Astrocyte of the hippocampus (primary cell): Measurements from ENCODE around the gene CPPED1.
"Not testable (repeated sequence)": the region's sequence is repeated elsewhere in the genome, so short reads cannot be mapped to it uniquely, and the experiment has no call there.

Experiments
- DNase-seq: peaks from one replicate; pipeline ENCODE4 v3.0.0; 2011; ENCODE audit warnings: low read depth, low spot score

The CPPED1 gene

GRCh38 chr16:12802048-12802447 lies 1.6 kb downstream of the CPPED1 start:
- no peak for DNase-seq

DNA sequence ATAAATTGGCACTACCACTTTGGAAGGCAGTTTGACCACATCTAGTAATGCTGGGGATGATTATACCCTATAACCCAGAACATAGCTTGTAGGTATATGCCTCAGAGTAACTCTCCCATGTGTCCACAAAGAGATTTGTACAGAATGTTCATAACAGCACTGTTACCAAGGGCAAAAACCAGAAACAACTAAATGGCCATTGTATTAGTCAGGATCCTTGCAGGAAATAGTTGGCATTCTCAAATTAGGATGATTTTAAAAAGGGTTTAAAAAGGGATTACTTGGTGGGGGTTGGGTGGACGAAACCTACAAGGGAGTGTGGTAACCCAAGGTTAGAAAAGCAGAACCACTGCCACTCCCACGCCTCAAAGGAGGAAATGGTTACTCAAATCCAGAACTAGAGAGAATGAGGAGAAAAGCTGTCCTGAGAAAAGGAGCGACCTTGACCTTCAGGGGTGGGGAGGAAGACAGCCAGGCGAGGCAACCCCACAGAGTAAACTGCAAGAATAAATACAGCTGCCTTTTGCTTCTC lies 2.1 kb downstream of the CPPED1 start:
- peak; percentile 74 for DNase-seq

DNA sequence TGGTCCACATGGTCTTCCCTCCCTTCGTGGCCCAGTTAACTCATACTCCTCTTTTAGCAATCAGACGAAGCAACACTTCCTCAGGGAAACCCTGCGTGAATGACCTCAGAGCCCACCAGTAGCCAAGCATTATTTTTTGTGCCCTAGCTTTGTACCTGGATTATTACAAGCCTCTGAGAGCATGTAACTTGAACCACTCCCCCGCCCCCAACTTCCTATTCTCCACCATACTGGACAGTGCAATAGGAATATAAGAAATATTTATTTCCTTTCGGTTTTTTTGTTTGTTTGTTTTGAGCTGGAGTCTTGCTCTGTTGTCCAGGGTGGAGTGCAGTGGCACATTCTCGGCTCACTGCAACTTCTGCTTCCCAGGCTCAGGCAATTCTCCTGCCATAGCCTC lies 2.9 kb downstream of the CPPED1 start:
- DNase-seq: no peak

DNA sequence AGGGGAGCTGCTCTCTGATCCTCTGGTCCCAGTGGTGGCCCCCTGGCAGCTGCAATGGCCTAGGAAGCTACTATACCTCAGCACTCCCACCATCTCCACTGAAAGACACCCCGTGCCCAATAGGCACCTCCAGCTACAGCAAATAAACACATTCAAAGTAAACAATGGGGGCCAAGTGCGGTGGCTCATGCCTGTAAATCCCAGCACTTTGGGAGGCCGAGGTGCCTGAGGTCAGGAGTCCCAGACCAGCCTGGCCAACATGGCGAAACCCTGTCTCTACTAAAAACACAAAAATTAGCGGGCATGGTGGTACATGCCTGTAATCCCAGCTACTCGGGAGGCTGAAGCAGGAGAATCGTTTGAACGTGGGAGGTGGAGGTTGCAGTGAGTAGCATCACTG lies 3.7 kb downstream of the CPPED1 start:
- not testable (repeated sequence) for DNase-seq

- no peak for DNase-seq
Observed at GRCh38 chr16:12798846-12799245, 4.8 kb downstream of the CPPED1 start.

DNA sequence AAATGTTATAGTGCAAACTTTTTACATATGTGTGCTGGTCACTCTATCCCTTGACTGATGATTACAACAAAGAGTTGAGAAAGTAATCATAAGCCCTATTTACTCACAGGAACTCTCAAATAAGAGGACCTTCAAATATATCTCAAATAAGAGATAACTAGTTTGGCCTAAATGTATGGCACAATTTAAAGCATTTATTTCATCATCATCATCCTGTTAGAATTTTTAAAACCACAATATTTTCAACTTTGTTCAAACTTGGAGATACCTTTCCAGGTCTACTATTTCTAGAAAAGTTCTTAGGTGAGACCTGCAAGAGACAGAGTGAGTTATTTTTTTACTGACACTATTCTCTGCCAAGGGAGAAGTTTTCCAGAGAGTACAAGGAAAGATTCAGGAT lies 5.5 kb downstream of the CPPED1 start:
- no peak for DNase-seq

GRCh38 chr16:12796498-12796897 lies 7.2 kb downstream of the CPPED1 start:
- DNase-seq: peak; percentile 3

DNA sequence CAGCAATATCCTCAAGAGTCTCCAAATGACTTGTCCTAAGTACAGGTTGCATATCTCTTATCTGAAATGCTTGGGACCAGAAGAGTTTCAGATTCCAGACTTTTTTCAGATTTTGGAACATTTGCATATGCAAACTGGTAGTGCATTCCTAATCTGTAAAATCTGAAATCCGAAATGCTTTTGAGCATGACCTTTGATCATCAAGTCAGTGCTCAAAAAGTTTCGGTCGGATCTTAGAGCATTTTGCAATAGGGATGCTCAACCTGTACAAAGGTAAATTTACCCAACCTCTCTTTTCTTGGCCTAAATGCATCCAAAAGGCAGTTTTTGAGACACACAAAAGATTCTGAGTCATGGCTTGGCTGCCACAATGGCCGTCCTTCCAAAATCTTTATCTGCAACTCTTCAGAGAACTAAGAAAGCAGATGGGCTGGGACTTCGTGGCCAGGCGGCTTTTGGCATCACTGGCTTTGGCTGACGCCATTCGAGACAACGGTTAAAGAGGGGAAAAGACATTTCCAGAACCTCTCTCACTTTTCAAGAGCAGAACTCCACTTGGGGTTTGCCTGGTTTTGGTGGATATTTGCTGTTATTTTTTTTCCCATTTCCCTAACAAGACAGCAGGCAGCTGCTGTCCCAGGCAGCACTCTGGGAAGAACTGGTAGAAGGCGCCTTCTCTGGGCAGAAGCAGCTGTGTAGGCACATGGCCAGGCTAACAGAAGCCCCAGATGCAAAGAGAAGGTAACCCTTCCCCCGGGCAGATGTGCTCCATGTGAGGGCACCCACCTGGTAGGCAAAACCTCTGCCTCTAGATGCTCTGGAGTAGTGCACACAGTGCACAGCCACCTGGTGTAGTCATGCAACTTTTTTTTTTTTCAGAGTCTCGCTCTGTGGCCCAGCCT lies 8.9 kb downstream of the CPPED1 start:
- DNase-seq: no peak

DNA sequence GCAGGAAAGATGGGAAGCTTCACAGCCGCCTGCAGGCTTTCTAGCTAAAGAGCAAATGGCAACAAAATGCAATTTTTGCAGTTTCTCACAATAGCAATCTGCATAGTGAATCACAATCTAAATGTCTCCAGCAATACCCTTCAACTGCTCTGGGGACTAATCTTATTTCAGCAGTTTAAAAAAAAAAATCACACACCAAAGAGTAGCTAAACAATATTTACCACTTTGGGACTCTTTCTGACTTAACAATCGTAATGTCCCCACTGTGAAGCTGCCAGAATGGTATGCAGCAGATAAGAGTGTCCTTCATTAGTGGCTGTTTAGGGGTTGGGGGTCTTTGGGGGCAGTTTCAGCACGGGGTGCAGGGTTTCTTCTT lies 9.8 kb downstream of the CPPED1 start:
- no peak for DNase-seq

GRCh38 chr16:12793120-12793864 lies 10.4 kb downstream of the CPPED1 start:
- DNase-seq: no peak

DNA sequence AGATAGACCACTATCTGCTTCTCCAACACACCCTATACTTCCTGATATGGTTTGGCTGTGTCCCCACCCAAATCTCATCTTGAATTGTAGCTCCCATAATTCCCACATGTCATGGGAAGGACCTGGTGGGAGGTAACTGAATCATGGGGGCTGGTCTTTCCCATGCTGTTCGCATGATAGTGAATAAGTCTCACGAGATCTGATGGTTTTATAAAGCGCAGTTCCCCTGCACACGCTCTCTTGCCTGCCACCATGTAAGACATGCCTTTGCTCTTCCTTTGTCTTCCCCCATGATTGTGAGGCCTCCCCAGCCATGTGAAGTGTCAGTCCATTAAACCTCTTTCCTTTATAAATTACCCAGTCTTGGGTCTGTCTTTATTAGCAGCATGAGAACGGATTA lies 11.2 kb downstream of the CPPED1 start:
- DNase-seq: not testable (repeated sequence)

- DNase-seq: no peak
Observed at GRCh38 chr16:12791340-12791739, 12.3 kb downstream of the CPPED1 start.

DNA sequence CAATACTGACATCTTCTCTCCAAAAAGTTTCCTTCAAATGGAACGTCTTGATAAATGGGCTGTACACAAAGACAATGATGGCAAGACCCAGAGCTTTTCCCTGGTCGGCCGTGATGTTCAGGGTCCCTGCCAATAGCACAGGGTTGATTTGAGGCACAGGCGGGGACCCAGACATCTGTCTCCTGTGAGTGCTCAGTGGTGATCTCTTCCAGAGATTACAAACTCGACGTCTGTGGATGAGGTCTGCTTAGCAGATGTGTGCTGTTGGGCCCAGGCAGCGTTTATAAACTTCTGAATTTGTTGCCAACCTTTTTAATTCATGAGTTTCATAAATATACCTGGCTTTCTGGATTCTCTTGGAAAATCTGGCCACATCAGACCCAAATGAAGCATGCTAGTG lies 14.9 kb downstream of the CPPED1 start:
- DNase-seq: no peak

GRCh38 chr16:12786081-12786480 lies 17.6 kb downstream of the CPPED1 start:
- no peak for DNase-seq

GRCh38 chr16:12784076-12784475 lies 19.6 kb downstream of the CPPED1 start:
- no peak for DNase-seq

DNA sequence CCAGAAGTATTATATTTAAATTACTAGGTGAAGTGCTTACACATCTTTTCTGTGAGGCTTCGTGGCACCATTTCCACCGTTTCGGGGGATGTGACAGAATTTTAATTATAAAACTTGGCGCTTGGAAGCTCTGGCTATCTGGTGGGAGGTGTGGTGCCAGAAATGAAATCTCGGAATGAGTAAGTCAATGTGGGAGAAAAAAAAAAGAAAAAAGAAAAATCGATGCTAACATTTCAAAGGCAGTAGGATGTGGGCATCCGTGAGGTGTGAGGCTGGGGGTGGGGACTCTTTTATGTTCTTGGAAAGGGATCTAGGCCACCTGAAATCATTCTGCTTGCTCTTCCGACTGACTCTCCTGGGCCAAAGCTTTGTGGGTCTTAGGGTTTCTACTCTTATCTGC lies 21.9 kb downstream of the CPPED1 start:
- DNase-seq: no peak

GRCh38 chr16:12780467-12780866 lies 23.2 kb downstream of the CPPED1 start:
- DNase-seq: no peak

DNA sequence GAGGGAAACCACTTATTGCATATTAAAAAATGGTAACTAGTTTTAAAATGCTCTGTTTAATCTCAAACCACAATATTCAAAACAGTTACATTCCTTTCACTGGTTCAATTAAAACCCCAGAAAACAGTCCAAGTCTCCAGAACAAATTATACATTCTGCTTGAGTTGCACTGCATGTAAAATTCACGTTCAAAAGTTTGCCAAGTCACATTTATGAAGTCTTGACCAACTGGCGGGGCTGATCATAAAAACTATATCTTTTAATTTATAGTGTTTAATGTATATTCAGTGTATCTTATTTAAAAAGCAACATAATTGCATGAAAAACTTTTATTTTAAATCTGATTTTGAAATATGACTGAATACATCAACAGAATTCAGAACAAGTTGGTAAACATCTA lies 25.0 kb downstream of the CPPED1 start:
- DNase-seq: no peak

DNA sequence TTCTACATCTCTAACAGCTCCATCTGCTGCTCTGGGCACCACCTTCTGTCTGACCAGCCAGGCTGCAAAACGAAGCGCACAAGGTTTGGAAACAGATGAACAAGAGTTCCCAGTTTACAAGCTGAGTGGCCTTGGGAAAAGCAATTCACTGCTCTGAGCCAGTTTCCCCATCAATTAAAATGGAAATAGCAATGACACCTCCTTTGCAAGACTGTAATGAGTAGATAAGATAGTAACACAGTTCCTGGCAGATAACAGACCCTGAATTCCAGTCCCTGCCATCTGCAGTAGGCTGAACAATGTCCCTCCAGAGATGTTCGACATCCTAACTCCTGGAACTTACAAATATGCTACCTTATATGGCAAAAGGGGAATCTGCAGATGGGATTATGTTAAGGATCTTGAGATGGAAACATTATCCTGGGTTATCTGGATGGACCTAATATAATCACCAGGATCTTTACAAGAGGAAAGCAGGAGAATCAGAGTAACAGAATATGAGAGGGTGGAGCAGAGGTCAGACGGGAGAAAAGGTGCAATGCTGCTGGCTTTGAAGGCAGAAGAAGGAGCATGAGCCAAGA lies 27.9 kb downstream of the CPPED1 start:
- DNase-seq: no peak

DNA sequence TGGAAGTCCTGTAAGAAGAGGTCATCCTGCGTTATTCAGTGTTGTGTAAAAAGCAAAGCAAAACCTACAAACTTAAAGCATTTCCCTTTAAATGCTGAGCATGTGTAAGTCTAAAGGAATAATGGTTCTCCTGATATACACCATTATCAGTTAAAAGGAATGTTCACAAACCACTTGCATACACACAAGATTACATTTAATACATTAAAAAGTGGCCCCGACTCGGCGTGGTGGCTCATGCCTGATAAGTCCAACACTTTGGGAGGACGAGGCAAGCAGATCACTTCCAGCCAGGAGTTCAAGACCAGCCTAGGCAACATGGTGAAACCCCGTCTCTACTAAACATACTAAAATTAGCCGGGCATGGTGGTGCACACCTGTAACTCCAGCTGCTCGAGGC lies 30.5 kb downstream of the CPPED1 start:
- DNase-seq: no peak

- DNase-seq: peak; percentile 20
Observed at GRCh38 chr16:12771341-12771798, 32.3 kb downstream of the CPPED1 start.

DNA sequence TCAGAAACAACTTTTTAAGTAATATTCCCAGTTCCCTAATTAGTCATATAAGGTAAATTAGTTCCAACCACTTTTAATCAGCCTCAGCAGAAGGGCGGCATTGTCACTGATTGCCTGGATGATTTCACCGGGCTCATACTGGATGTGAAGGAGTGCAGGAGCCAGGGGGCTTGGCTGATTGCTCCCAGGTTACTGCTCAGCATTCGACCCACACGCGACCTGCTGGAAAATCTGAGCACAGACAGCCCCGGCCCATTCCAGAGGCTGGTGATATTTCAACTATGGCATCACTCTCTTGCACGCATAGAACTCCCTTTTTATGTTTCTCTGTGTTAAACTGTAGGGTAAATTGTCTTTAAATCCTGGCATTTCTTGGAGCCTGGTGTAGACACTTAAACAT lies 34.2 kb downstream of the CPPED1 start:
- DNase-seq: no peak
